Hepatic stellate cell (primary cell): ENCODE measurements around the gene ARL8B.

ENCODE experiments used
- DNase-seq: peaks from one replicate; pipeline ENCODE4 v3.0.0; 2011; ENCODE audit warnings: low spot score

Gene ARL8B

DNA sequence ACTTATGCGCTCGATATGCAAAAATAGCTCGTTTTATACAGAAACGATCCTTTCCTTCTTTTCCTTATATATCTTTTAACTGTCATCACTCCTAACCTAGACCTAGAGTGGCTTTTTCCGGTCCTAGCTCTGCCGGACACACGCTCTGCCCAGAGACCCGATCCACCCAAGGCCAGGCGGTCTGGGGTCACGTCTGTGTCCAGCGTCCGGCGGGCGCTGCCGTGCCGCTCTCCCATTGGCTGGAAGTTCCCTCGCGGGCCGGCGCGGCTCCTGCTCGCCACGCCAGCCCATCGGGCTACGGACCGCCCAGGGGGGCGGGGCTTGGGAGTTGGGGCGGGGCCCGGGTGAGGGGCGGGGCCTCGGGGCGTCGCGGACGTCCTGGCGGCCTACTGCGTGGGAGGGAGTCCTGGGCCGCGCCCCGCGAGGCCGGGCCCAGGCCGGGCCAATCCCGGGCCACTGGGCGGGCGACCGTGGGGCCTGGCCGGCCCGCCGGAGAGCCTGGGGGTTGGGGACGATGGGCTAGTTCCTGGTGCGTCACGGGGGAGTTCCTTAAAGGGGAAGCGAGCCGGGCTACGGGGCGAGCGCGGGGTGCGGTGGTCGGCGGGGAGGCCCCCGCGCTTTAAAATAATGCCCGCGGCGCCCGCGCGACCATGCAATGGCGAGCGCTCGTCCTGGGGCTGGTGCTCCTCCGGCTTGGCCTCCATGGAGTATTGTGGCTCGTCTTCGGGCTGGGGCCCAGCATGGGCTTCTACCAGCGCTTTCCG, 65.2 kb downstream of the ARL8B start, which contains the start of gene EDEM1:
Gene EDEM1, plus strand, starts transcription at position 552 of the 764 bp plus-strand sequence. Its CDS starts 99 bp downstream, at position 651.
- DNase-seq: peak; percentile 97

DNA sequence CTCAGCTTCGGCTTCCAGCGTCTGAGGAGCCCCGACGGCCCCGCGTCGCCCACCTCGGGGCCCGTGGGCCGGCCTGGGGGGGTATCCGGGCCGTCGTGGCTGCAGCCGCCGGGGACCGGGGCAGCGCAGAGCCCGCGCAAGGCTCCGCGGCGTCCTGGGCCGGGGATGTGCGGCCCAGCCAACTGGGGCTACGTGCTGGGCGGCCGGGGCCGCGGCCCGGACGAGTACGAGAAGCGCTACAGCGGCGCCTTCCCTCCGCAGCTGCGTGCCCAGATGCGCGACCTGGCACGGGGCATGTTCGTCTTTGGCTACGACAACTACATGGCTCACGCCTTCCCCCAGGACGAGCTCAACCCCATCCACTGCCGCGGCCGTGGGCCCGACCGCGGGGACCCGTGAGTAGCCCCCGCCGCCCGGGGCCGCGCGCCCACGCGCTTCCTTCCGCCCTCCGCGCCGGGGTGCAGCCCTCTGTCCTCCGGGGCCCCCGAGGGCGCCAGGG, 65.9 kb downstream of the ARL8B start:
- DNase-seq: peak; percentile 47

DNA sequence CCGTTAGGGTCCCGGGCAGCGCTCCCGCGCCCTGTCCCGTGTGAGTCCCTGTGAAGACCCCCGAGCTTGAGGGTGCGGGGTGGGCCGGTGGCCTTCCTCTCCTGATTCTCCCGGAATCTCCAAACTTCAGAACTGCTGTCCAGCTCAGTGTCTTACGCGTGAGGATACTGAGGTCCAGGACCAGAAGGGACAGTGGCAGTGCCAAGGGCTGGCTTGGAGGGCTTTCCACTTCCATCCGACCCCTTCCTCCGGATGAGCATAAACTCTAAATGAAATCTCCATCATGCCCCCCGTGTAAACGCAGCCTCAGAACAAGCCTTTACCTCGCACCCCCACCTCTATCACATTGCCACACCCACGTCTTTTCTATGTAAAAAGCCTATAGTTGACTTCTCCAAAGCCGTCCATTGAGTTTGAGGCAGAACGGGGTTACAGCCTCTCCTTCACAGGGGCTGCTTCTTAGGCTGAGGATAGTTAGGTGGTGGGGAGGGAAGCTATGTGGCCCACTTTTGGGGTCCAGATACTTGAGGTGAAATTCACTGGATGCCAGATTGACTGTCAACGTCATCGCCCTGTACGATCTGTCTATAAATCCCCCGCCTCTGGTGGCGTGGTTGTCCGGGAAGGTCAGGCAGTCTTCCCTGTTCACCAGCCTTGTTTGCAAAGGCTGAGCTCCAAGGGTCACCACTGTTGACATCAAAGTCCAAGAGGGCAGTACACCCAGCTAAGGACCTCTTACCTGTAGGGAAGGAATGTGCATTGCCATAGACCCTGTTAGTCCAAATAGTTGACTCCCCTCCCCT, 66.5 kb downstream of the ARL8B start:
- DNase-seq: peak; percentile 41

DNA sequence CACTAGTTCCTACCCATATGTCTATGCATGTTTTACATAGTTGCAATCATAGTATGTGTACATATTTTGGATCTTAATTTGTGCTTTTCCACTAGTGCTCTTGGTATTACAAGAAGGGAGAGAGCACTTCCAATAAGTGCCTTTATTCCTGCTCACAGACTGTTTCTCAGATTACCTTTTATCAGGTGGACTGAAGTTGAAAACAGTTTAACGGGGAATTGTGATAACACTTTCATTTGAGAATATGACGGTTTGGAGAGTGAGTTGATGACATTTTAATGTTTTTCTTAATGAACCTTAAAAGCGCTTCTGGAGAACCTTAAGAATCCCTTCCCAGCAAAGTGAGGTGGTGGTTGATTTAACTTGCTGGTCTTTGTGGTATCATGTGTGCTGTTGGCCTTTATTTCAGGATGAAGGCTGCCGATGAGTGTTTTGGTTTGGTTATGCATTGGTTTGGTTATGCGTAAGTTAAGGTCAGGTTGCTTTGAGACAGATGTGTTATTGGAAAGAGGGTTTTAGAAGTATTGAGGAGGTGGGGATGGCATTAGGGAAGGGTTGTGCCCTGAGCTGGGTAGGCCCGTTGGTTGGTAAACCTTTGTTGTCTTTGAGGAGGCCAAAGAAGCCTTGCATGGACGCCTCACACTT, 68.2 kb downstream of the ARL8B start:
- DNase-seq: no peak

DNA sequence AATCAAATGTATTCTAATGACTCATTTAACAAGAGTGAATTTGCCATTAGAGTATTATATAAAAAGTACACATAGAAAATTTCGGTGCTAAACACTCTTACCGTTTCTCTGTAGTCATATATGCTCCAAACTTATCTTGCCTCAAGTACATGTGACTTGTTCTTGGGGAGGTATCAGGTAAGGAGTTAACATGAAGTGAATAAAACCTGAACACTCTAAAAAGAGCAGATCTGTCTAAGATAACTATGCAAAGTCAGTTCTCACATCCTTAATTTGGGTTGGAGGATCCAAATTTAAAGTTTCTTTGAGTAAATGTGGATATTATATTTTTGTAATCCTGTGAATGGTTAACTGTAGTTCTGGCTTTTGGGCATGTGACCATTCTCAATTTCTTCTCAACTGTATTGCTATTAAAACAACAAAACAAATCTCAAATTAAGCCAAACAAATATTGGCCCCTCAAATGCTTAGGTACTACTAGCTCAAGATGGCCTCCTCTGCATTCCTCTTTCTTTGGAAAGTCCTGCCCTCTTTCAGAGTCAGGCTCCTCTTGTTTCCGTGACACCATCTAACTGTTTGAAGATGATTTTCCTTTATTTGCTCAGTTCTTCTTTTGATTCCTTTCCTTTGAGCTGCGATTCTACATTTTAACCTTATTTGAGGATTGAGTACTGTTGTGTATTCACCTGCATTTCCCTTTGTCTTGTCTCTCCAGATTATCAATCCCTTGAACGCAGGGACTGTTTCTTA, 69.6 kb downstream of the ARL8B start:
- DNase-seq: no peak

DNA sequence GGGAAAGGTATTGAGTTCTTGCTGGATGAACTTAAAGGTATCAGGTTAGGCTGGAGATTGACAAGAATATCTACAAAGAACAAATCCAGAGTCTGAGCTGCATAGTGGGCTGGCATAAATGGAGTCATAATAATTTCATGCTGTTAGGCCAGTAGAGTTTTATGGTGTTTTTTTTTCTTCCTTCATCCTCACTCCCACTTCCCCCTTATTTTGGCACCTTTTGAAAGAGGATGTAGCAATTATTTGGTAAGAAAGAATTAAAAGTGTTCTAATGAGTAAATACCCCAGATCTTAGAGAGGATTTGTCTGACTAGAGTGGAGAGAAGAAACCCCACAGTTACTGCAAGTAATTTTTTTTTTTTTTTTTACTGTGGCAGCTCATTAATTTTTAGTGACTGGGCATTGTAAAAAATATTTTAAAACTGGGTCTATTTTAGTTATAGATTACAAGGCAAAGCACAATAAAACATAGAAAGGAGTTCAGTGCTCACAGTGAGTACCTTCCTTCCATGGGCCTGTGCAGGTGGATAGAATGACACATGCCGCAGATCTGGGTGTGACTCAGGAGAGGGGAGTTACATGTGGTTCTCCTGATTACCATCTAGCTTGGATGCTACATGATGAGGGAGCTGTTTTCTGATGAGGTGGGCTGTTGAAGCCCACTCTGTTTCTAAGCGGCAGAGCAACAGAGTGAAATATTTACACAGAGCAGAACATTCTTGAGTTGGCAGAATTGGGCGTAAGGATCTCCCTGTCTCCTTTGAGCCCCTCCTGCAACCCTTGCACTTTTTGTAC, 70.7 kb downstream of the ARL8B start:
- DNase-seq: no peak

DNA sequence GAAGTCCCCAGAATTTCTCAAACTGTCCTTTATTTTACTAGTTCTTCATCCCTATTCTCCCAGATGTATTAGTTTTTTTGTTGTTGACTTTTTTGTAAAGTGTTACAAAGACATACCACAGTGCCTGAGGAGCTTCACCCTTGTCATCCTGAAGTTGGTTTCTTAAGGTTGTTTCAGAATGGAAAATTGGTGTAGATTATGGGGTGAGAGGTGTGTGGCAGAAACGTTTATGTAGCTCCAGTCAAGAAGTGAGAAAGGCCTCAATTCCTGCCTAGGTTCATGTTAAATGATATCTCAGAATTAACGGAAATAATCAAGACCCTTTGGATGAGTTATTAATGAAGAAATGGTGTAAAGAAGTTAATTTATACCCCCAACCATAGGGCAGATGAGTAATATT, 72.2 kb downstream of the ARL8B start:
- DNase-seq: no peak

DNA sequence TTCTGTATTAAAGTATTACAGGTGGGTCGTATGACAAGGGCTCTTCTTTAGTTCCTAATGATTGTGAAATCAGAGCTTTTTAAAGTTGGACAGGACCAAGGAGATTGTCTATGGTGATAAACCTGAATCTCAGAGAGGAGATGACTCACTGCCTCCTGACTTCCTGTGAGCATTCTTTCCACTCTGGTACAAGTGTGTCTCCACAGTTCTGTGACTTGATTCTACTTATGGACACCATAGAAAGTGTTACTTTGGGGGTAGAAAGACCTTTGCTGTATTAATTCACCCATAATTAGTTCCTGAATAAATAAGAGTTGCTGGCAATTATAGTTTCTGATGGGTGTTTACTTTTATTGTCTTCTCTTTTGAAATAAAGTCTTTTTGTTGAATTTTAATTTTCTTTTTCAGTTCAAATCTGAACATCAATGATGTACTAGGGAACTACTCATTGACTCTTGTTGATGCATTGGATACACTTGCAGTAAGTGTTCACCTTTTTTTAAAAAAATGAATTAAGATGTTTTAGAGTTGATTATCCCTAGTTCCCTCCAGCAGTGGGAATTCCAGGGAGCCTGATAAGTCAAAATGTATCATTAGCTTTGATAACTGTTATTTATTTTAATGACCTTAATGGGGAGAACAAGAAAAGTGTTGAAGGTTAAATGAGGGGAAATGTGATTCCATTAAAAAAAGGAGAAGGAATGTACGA, 72.9 kb downstream of the ARL8B start:
- peak; percentile 64 for DNase-seq

DNA sequence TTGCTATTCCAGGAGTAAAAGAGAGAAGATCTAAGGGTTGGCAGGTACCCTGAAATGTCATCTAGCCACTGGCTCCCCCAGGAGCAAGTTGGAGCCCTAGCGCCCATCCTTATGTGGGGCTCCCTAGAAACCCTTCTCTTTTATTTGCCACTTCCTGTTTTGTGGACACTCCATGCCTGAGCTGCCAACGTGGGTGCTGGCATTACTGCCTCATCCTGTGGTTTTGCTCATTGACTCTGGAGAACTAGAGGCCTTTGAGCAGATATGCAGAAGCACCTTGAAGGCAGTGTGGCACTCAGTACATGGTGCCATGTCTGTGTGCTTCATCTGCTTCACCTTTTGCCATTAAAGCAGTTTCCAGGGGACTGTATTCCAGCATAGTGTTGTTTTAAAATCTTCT, 73.5 kb downstream of the ARL8B start:
- no peak for DNase-seq

DNA sequence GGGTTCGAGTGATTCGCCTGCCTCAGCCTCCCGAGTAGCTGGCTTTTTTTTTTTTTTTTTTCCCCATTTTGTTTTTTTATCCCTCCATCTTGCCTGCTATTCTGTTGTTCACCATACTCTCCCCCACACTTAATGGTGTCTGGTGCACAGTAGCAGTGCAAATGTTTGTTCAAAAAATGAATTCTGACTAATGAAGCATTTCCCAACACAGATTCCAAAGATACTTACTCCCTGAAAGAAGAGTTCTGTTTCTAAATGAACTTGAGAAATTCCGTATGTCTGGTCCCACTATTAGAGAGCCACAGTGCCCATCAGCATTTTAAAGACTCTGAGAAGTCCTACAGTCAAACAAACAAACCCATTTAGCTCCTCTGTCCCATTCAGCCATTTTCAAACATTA, 74.9 kb downstream of the ARL8B start:
- DNase-seq: no peak

DNA sequence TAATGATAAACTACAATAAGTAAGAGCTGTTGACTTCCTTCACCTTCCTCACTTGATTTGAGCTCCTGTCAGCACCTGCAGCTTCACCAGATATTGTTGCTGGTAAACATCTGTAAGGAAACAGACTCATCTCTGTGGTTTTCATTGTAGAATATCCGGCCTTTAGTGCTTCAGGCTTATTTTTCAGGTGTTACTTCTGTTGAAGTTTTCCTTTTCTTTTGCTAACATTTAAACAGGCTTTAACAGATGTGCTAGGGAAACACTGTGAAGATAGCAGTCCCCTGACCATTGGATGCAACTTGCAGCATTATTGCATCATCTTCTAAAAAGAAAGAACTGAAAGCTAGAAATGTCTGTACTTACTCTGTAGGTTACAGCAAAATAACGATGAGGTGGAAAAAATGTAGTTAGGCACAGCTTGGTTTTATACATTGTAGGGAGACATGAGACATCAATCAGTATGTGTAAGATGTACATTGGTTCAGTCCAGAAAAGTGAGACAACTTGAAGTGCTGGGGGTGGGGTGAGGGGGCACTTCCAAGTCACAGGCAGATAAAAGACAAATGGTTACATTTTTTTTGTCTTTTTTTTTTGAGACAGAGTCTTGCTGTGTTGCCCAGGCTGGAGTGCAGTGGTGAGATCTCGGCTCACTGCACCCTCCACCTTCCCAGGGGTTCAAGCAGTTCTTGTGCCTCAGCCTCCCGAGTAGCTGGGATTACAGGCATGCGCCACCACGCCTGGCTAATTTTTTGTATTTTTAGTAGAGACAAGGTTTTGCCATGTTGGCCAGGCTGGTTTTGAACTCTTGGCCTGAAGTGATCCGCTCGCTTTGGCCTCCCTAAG, 75.6 kb downstream of the ARL8B start:
- no peak for DNase-seq

DNA sequence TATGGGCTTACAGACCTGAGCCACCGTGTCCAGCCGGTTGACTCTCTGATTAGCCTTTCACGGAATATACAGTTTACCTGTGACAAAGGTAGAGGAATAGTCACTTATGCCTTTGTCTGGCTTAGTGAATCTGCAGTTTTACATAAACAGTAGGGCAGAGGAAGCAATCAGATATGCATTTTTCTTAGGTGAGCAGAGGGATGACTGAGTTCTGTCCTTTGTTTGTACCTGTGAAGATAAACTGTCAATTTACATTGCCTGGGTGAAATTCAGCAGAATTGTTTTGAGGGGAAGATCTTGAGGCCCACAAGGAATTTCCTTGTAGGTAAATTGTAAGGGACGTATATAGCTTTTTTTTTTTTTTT, 76.2 kb downstream of the ARL8B start:
- no peak for DNase-seq

DNA sequence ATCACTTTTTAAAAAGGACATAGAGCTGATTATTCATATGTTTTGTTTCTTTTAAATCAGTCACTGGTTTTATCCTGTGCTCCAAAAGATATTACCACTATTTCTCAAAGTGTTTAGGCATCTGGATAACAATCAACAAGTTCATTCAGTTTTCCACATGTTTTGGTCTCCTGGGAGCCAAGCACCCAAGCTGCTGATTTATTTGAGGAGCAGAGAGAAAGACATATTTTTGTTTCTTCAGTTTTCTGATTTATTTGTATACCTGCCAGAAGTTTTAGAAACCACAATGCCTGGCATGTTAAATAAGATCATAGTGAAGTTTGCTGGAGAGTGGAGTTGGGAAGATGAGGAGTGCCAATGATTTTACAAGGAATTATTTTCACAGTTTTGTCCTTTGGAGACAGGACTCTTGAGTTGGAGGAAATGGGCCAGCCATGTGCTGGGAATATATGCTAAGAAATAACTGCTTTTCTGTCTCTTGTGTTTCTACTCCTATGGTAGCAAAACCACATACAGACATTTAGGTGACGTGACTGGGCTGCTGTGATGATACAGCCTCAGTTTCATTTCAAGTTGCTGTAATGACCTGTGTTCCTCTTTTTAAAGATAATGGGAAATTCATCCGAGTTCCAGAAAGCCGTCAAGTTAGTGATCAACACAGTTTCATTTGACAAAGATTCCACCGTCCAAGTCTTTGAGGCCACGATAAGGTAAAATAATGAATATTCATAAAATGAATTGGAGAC, 77.1 kb downstream of the ARL8B start:
- no peak for DNase-seq

DNA sequence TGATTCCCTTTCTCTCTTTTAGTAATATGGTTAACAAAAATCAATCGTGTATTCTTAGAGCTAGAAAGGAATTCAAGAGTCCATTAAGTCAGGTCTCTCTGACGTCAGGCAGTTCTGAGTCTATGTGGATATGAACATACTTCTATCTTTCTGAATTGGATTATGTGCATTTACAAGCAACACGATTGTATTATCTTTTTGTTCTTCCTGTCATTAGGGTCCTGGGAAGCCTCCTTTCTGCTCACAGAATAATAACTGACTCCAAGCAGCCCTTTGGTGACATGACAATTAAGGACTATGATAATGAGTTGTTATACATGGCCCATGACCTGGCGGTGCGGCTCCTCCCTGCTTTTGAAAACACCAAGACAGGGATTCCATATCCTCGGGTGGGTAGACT, 79.4 kb downstream of the ARL8B start:
- DNase-seq: no peak

DNA sequence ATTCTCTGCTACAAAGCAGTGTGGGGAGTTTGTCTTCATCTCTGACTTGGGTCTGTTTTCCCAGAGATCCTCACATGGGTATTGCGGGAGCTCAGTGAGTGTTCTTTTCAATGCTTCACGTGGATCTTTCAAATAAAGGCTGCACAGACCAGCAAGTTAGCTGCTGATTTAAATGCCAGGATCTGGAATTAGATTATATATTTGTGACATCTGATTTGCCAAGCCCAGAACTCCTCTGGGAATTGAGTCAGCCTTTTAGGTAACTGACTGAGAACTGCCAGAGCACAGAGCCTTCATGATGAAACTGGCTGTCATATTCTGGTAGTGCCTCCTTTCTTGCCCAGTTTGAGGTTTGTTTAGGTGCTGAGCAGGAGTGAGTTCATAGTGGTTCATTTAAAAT, 80.1 kb downstream of the ARL8B start:
- no peak for DNase-seq

DNA sequence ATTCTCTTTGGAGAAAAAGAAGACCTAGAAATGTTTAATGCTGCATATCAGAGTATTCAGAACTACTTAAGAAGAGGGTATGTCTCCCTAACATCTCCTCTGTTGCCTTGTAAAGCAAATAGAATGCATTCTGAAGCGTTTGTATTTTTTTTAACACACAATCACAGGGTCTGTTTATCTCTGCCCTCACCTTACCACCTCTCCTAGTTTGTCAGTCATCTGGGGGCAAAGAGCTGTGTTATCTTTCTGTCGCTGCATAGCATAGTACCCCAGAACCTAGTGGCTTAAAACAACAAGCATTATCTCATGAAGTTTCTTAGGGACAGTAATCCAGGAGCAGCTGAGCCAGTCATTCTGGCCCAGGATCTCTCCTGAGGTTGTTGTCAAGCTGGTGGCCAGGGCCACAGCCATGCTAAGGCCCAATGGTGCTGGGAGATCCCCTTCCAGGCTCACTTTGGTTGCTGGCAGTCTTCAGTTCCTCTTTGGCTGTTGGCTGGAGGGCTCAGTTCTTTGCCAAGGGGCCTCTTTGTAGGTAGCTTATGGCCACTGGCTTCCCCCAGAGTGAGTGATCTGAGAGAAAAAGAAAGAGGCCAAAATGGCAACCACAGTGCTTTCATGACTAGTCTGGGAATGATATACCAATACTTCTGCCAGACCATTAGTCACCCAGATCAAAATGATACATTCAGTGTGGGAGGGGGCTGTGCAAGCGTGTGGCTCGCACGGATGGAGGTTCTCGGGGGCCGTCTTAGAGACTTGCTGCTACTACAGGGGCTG, 83.3 kb downstream of the ARL8B start:
- DNase-seq: no peak

DNA sequence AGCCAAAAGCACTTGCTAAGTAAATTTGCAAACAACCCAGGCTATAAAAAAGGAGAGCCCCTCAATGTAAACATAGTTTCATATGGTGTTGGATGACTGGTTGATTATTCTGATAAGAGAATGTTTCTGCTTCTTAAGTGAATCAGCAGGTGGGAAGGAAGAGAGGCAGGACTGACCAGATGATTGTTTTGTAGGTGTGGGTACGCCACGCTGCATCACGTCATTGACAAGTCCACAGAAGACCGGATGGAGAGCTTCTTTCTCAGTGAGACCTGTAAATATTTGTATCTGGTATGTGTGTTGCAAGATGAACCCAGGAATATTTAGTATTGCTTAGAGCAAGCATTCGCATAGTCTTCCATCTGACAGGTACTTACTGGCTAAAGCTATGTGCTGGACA, 88.8 kb downstream of the ARL8B start:
- no peak for DNase-seq
